ENCODE measurements around the gene AP2A1. TPM values are rescaled to one million over a fixed set of nuclear protein-coding genes. Genes with fewer than 3 reads are reported as not detected.

Gene AP2A1
- polyA plus RNA-seq, 2 of the 4 experiments (the other 2 are of a cell fraction): 36.6 to 58.6 TPM

DNA sequence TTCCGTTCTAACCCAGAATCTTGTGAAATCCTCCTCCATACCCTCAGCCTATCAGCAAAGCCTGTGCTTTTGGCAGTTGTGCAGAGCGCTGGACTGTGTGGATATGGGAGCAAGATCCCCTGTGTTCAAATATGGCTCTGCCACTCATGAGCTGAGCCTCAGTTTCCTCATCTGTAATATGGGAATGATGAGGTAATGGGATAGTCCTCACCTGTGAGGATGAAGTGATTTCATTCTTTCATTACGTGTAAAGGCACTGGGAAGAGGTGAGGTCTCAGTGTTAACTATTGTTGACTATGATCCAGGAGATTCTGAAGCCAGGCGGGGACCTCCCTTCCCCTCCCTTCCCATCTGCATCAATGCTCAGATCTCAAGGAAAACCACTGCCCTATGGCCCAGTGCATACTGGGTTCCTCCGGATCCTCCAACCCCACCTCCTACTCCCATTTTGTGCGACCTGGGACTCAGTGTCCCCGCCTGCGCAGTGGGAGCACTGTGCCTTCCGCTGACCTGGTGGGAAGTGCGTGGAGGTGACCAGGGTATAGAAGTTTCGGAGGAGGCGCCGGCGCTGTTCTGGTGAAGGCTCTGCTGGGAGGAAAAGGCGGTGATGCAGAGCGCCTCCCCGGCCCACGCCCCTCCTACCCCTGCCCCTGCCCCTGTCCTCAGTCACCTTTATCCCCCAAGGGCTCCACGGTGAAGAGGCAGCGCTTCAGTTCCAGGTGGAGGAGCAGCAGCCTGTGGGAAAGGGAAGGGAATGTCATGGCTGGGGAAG is 41.3 kb downstream of the AP2A1 start:
- Histone ChIP-seq H3K4me3 (peak overlapping the region; percentile 62; the same call in 1 of the 3 replicates), H3K27ac (peak overlapping the region in 1 of 2 experiments; percentile 72; a peak in 1 of 6 replicates), H3K4me1 (peaks cover 15% of the 10 kb centered on the region), H3K4me2 (peak overlapping the region; percentile 92), H3K9me3 (no peaks in the 10 kb centered on the region)
- FAIRE-seq: no peak
- WGBS (ENCODE audit: missing lambda C conversion rate): 90% methylated on average over 20 of the region's 20 CpGs
- no peak for DNase-seq (ENCODE audit: low read depth in 1 of 2, low spot score in 1 of 2)
- CTCF ChIA-PET: interaction anchor here (0.8 to 1.1 kb wide), 4 partner anchors 90 to 261 kb away, joined by 3 to 4 read pairs (median 4); no protein-coding TSS in a partner anchor
- TF ChIP-seq ZNF302 (CRISPR knock-in tag; IDR thresholded peaks at IDR 0.05) (no peak), CHD2 (IDR thresholded peaks at IDR 0.05; ENCODE audit: low read length, partially characterized antibody) (no peak), POLR2AphosphoS2 (conservative IDR thresholded peaks at IDR 0.05; ENCODE audit: low read length) (peak; percentile 32; the same call in 1 of the 2 replicates), ZSCAN20 (CRISPR knock-in tag; IDR thresholded peaks at IDR 0.05) (no peak), POLR2A (IDR thresholded peaks at IDR 0.05; ENCODE audit: low read length) (no peak)
- POLR2A ChIA-PET: no interaction called here
- peak in 1 of 2 experiments; percentile 6; a peak in 1 of 6 replicates for ATAC-seq

GRCh38 chr19:49808711-49809159 is 41.9 kb downstream of the AP2A1 start:
- ChIA-PET POLR2A (no interaction called here), CTCF (interaction anchor here (1.0 to 1.2 kb wide), 2 partner anchors 36 to 128 kb away, joined by 3 read pairs; no protein-coding TSS in a partner anchor)
- ATAC-seq (peak; percentile 35 to 46), FAIRE-seq (no peak), DNase-seq (ENCODE audit: low read depth in 1 of 2, low spot score in 1 of 2) (peak; percentile 87 to 88)
- no peaks in the 10 kb centered on the region for H3K9me3 ChIP-seq
- TF ChIP-seq TFCP2L1 (CRISPR knock-in tag; IDR thresholded peaks at IDR 0.05) (no peak), POLR2AphosphoS2 (conservative IDR thresholded peaks at IDR 0.05; ENCODE audit: low read length) (no peak), CHD2 (IDR thresholded peaks at IDR 0.05; ENCODE audit: low read length, partially characterized antibody) (no peak), PBX3 (IDR thresholded peaks at IDR 0.05) (0 out of 2 replicates have a peak, but pooled peaks have one; percentile 31)
- H3K4me1 ChIP-seq: peaks cover 16% of the 10 kb centered on the region
- peak overlapping the region; percentile 62 for H3K4me3 ChIP-seq
- peak overlapping the region; percentile 58 to 72 for H3K27ac ChIP-seq
- 30% methylated on average over 22 of the region's 31 CpGs for whole genome bisulfite sequencing (ENCODE audit: missing lambda C conversion rate)
- peak overlapping the region; percentile 92 for H3K4me2 ChIP-seq

DNA sequence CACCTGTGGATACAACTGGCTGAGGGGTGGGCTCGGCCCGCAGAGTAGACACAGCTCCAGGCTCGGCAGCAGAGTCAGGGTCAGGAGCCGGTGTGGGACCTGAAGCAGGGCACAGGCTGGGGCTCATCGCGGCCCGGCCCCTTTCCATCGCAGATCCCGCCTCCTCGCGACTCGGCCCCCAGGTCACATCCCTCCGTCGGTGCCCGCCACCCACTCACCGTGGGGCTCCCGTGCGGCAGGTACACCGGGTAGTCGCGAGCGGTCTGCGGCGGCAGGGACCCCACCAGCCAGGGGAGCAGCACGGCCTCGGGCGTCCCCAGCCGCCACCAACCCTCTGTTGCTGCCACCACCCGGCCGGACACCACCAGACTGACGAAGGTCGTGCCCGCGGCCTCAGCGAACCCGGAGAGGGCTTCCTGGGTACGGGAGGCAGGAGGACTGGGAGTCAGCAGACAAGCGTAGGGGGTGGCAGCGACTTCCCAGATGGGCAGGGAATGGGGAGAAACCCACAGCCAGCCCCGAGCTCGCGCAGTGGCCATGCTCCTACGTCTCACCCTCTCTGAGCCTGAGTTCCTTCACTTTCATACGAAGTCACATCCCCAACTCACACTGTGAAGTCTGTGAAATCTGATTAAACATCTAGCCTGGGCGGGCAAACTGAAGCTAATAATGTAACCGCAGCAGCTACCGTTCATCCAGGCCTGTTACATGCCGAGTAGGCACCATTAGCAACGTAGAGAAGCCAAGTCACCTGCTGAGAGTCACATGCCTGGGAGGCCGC is 42.5 kb downstream of the AP2A1 start:
- FAIRE-seq (no peak), ATAC-seq (peak; percentile 44 to 56)

More for the DNA sequence above, 42.5 kb downstream of the AP2A1 start:
- POLR2A ChIA-PET: interaction anchor here (1.0 kb wide), 1 partner anchor 134 kb away, joined by 3 read pairs; no protein-coding TSS in a partner anchor
- peaks cover 21% of the 10 kb centered on the region for H3K4me1 ChIP-seq
- peak overlapping the region; percentile 58 to 72 for H3K27ac ChIP-seq
- TF ChIP-seq RAD21 (conservative IDR thresholded peaks at IDR 0.05 in 1 of 2, IDR thresholded peaks at IDR 0.05 in 1 of 2): 0 out of 5 replicates have a peak, but pooled peaks have one; percentile 20 to 23
- no peak for TF ChIP-seq CBX8 (IDR thresholded peaks at IDR 0.05)
- peak; percentile 4 for TF ChIP-seq MAFK (IDR thresholded peaks at IDR 0.05; ENCODE audit: partially characterized antibody)
- TF ChIP-seq, protein P1, sequence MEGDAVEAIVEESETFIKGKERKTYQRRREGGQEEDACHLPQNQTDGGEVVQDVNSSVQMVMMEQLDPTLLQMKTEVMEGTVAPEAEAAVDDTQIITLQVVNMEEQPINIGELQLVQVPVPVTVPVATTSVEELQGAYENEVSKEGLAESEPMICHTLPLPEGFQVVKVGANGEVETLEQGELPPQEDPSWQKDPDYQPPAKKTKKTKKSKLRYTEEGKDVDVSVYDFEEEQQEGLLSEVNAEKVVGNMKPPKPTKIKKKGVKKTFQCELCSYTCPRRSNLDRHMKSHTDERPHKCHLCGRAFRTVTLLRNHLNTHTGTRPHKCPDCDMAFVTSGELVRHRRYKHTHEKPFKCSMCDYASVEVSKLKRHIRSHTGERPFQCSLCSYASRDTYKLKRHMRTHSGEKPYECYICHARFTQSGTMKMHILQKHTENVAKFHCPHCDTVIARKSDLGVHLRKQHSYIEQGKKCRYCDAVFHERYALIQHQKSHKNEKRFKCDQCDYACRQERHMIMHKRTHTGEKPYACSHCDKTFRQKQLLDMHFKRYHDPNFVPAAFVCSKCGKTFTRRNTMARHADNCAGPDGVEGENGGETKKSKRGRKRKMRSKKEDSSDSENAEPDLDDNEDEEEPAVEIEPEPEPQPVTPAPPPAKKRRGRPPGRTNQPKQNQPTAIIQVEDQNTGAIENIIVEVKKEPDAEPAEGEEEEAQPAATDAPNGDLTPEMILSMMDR (IDR thresholded peaks at IDR 0.05): 0 out of 3 replicates have a peak, but pooled peaks have one; percentile 15
- TF ChIP-seq, protein P2, sequence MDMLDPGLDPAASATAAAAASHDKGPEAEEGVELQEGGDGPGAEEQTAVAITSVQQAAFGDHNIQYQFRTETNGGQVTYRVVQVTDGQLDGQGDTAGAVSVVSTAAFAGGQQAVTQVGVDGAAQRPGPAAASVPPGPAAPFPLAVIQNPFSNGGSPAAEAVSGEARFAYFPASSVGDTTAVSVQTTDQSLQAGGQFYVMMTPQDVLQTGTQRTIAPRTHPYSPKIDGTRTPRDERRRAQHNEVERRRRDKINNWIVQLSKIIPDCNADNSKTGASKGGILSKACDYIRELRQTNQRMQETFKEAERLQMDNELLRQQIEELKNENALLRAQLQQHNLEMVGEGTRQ (IDR thresholded peaks at IDR 0.05): 0 out of 2 replicates have a peak, but pooled peaks have one; percentile 15
- TF ChIP-seq, protein P3, sequence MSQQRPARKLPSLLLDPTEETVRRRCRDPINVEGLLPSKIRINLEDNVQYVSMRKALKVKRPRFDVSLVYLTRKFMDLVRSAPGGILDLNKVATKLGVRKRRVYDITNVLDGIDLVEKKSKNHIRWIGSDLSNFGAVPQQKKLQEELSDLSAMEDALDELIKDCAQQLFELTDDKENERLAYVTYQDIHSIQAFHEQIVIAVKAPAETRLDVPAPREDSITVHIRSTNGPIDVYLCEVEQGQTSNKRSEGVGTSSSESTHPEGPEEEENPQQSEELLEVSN (IDR thresholded peaks at IDR 0.05; ENCODE audit: borderline replicate concordance, low read depth): 0 out of 2 replicates have a peak, but pooled peaks have one; percentile 49
- TF ChIP-seq RFX5 (IDR thresholded peaks at IDR 0.05): no peak
- peak; percentile 21; the same call in 2 of the 3 replicates for TF ChIP-seq SMC3 (IDR thresholded peaks at IDR 0.05)
- CTCF ChIA-PET: interaction anchor here (0.7 to 3.1 kb wide), 15 partner anchors 17 to 131 kb away, joined by 3 to 16 read pairs (median 3); no protein-coding TSS in a partner anchor
- DNase-seq (ENCODE audit: low read depth in 1 of 2, low spot score in 1 of 2): peak; percentile 42 to 60
- H3K4me3 ChIP-seq: peak overlapping the region; percentile 62
- 48% methylated on average over 50 of the region's 50 CpGs for WGBS (ENCODE audit: missing lambda C conversion rate)
- no peaks in the 10 kb centered on the region for H3K9me3 ChIP-seq
- H3K4me2 ChIP-seq: peak overlapping the region; percentile 92

All from A549 (cell line).